ENCODE measurements around the gene CAPZA1.

- no peak for TF ChIP-seq JUND (IDR thresholded peaks at IDR 0.05)
- no peak for TF ChIP-seq RAD21 (IDR thresholded peaks at IDR 0.05)
- TF ChIP-seq, protein P1, sequence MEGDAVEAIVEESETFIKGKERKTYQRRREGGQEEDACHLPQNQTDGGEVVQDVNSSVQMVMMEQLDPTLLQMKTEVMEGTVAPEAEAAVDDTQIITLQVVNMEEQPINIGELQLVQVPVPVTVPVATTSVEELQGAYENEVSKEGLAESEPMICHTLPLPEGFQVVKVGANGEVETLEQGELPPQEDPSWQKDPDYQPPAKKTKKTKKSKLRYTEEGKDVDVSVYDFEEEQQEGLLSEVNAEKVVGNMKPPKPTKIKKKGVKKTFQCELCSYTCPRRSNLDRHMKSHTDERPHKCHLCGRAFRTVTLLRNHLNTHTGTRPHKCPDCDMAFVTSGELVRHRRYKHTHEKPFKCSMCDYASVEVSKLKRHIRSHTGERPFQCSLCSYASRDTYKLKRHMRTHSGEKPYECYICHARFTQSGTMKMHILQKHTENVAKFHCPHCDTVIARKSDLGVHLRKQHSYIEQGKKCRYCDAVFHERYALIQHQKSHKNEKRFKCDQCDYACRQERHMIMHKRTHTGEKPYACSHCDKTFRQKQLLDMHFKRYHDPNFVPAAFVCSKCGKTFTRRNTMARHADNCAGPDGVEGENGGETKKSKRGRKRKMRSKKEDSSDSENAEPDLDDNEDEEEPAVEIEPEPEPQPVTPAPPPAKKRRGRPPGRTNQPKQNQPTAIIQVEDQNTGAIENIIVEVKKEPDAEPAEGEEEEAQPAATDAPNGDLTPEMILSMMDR (IDR thresholded peaks at IDR 0.05; ENCODE audit: low read depth, low read length, missing input control) = no peak
- TF ChIP-seq, protein P2, sequence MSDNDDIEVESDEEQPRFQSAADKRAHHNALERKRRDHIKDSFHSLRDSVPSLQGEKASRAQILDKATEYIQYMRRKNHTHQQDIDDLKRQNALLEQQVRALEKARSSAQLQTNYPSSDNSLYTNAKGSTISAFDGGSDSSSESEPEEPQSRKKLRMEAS (IDR thresholded peaks at IDR 0.05) = no peak
- TF ChIP-seq GABPA (IDR thresholded peaks at IDR 0.05 in 1 of 2, conservative IDR thresholded peaks at IDR 0.05 in 1 of 2) = no peak
- no peak for TF ChIP-seq SP1 (IDR thresholded peaks at IDR 0.05)
- no peak for TF ChIP-seq ZBTB33 (IDR thresholded peaks at IDR 0.05)
- TF ChIP-seq TAF1 (conservative IDR thresholded peaks at IDR 0.05) = no peak
- no peak for TF ChIP-seq ATF3 (IDR thresholded peaks at IDR 0.05)
- no peak for TF ChIP-seq RXRA (IDR thresholded peaks at IDR 0.05)
- TF ChIP-seq, protein P3, sequence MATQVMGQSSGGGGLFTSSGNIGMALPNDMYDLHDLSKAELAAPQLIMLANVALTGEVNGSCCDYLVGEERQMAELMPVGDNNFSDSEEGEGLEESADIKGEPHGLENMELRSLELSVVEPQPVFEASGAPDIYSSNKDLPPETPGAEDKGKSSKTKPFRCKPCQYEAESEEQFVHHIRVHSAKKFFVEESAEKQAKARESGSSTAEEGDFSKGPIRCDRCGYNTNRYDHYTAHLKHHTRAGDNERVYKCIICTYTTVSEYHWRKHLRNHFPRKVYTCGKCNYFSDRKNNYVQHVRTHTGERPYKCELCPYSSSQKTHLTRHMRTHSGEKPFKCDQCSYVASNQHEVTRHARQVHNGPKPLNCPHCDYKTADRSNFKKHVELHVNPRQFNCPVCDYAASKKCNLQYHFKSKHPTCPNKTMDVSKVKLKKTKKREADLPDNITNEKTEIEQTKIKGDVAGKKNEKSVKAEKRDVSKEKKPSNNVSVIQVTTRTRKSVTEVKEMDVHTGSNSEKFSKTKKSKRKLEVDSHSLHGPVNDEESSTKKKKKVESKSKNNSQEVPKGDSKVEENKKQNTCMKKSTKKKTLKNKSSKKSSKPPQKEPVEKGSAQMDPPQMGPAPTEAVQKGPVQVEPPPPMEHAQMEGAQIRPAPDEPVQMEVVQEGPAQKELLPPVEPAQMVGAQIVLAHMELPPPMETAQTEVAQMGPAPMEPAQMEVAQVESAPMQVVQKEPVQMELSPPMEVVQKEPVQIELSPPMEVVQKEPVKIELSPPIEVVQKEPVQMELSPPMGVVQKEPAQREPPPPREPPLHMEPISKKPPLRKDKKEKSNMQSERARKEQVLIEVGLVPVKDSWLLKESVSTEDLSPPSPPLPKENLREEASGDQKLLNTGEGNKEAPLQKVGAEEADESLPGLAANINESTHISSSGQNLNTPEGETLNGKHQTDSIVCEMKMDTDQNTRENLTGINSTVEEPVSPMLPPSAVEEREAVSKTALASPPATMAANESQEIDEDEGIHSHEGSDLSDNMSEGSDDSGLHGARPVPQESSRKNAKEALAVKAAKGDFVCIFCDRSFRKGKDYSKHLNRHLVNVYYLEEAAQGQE (IDR thresholded peaks at IDR 0.05) = no peak
Observed at GRCh38 chr1:112704391-112704933, 84.8 kb downstream of the CAPZA1 start.
